Islet of Langerhans (tissue), 1 donor: ENCODE data around the gene SFMBT2.

Experiments used
- FAIRE-seq: peaks from one replicate; lab custom pipeline; 2011; peaks lifted over from hg19 to GRCh38; lab: Jason Lieb, UNC

SFMBT2 gene

GRCh38 chr10:7410862-7411670, at the start of gene SFMBT2:
TSS of gene SFMBT2 (minus strand) at chr10:7411034. CDS start at chr10:7381898, 29,136 bp downstream.
- FAIRE-seq, result no peak

- no peak for FAIRE-seq
These were observed 49.2 kb upstream of the SFMBT2 start for GRCh38 chr10:7460006-7460405.

- no peak for FAIRE-seq
These were observed 47.7 kb upstream of the SFMBT2 start for GRCh38 chr10:7458556-7458955.

GRCh38 chr10:7457478-7458316, 46.9 kb upstream of the SFMBT2 start:
- FAIRE-seq, result no peak

GRCh38 chr10:7449063-7449695, 38.3 kb upstream of the SFMBT2 start:
- no peak for FAIRE-seq

- no peak for FAIRE-seq
These were observed 34.8 kb upstream of the SFMBT2 start for GRCh38 chr10:7445474-7446185.

GRCh38 chr10:7444551-7445121, 33.8 kb upstream of the SFMBT2 start:
- no peak for FAIRE-seq

- no peak for FAIRE-seq
These were observed 32.2 kb upstream of the SFMBT2 start for GRCh38 chr10:7443036-7443435.

- no peak for FAIRE-seq
These were observed 30.7 kb upstream of the SFMBT2 start for GRCh38 chr10:7441403-7442147.

- FAIRE-seq, result no peak
These were observed 28.9 kb upstream of the SFMBT2 start for GRCh38 chr10:7439696-7440095.

- FAIRE-seq, result no peak
These were observed 27.6 kb upstream of the SFMBT2 start for GRCh38 chr10:7438196-7438986.

GRCh38 chr10:7436490-7437100, 25.8 kb upstream of the SFMBT2 start:
- no peak for FAIRE-seq

- FAIRE-seq, result no peak
These were observed 24.8 kb upstream of the SFMBT2 start for GRCh38 chr10:7435674-7436073.

GRCh38 chr10:7434378-7434777, 23.5 kb upstream of the SFMBT2 start:
- no peak for FAIRE-seq

- FAIRE-seq, result no peak
These were observed 23.0 kb upstream of the SFMBT2 start for GRCh38 chr10:7433861-7434260.

- FAIRE-seq, result peak; percentile 60
These were observed 22.3 kb upstream of the SFMBT2 start for GRCh38 chr10:7432884-7433726.

- FAIRE-seq, result no peak
These were observed 18.0 kb upstream of the SFMBT2 start for GRCh38 chr10:7428673-7429350.

GRCh38 chr10:7426349-7426748, 15.5 kb upstream of the SFMBT2 start:
- FAIRE-seq, result no peak
